CD14-positive monocyte (primary cell): ENCODE measurements around the gene ATG4D. TPM values are rescaled to one million over a fixed set of nuclear protein-coding genes. Genes with fewer than 3 reads are reported as not detected.

Source experiments
- DNase-seq, 3 donors: peaks; one replicate each; pipeline ENCODE4 v3.0.0-alpha.2; 2011 to 2022
- H2AFZ ChIP-seq: 2 replicates; pipeline ENCODE4 v1.6.0; 2012; ENCODE audit warnings: mild to moderate bottlenecking, low read depth, low read length, inconsistent platforms; ENCODE audit not compliant: insufficient read depth, poor library complexity, severe bottlenecking
- H3K27ac ChIP-seq, 2 donors: 1 replicate in 1 of 2; 2 replicates in 1 of 2; pipeline ENCODE4 v1.5.1; 2012 to 2013; ENCODE audit warnings: low read length in 2 of 2, control low read depth in 1 of 2, inconsistent platforms in 1 of 2, low read depth in 1 of 2, mild to moderate bottlenecking in 1 of 2
- H3K27me3 ChIP-seq, 2 donors: one replicate each; pipeline versions ENCODE4 v1.6.0 to v1.6.1; 2011 to 2013; ENCODE audit warnings: low read length in 2 of 2; ENCODE audit not compliant: control insufficient read depth in 2 of 2, insufficient read depth in 2 of 2
- H3K36me3 ChIP-seq, 2 donors: replicated peaks in 1 of 2; 1 replicate in 1 of 2; 2 replicates in 1 of 2; pipeline versions ENCODE4 v1.5.1 to v1.6.1; 2012 to 2013; ENCODE audit warnings: low read length in 2 of 2, control low read depth in 1 of 2, inconsistent platforms in 1 of 2, mild to moderate bottlenecking in 1 of 2; ENCODE audit not compliant: insufficient read depth in 2 of 2, control insufficient read depth in 1 of 2
- H3K4me1 ChIP-seq, 2 donors: 1 replicate in 1 of 2; 2 replicates in 1 of 2; pipeline versions ENCODE4 v1.5.1 to v1.6.1; 2012 to 2013; ENCODE audit warnings: low read length in 2 of 2, control low read depth in 1 of 2, inconsistent platforms in 1 of 2, mild to moderate bottlenecking in 1 of 2, moderate library complexity in 1 of 2; ENCODE audit not compliant: insufficient read depth in 2 of 2, control insufficient read depth in 1 of 2
- H3K4me2 ChIP-seq: replicated peaks from 2 replicates; pipeline ENCODE3; 2012; ENCODE audit warnings: low read length, moderate library complexity, mild to moderate bottlenecking; ENCODE audit not compliant: poor library complexity, severe bottlenecking; ENCODE audit errors: extremely low read depth
- H3K4me3 ChIP-seq, 3 experiments: fragments of 200-600 bp in 1 of 3; sonication (generic) in 1 of 3; replicated peaks in 1 of 3; 1 replicate in 2 of 3; 2 replicates in 1 of 3; pipeline ENCODE4 v1.5.1; 2011 to 2013; ENCODE audit warnings: low read length in 3 of 3, mild to moderate bottlenecking in 3 of 3, control low read depth in 2 of 3, low read depth in 2 of 3, inconsistent platforms in 1 of 3, moderate library complexity in 1 of 3
- H3K79me2 ChIP-seq: 2 replicates; pipeline ENCODE4 v1.6.0; 2012; ENCODE audit warnings: mild to moderate bottlenecking, control low read depth, inconsistent platforms, low read length, moderate library complexity; ENCODE audit not compliant: insufficient read depth
- H3K9ac ChIP-seq: 2 replicates; pipeline ENCODE4 v1.6.0; 2017; ENCODE audit warnings: low read length, mild to moderate bottlenecking; ENCODE audit not compliant: insufficient read depth, poor library complexity, severe bottlenecking
- H3K9me3 ChIP-seq, 2 donors: replicated peaks in 1 of 2; 1 replicate in 1 of 2; 2 replicates in 1 of 2; pipeline versions ENCODE4 v1.5.1 to v1.6.1; 2012 to 2013; ENCODE audit warnings: low read length in 2 of 2, control low read depth in 1 of 2; ENCODE audit not compliant: control insufficient read depth in 1 of 2, insufficient read depth in 1 of 2
- H4K20me1 ChIP-seq: 2 replicates; pipeline ENCODE4 v1.6.0; 2012; ENCODE audit warnings: mild to moderate bottlenecking, low read length, control low read depth, moderate library complexity; ENCODE audit not compliant: insufficient read depth
- H3K27ac Mint-ChIP-seq, 7 donors: one replicate each; pipeline ENCODE4 v1.8.0; 2020; ENCODE audit warnings: mild to moderate bottlenecking in 7 of 7, mixed read lengths in 7 of 7, moderate library complexity in 6 of 7, inconsistent platforms in 2 of 7
- H3K27me3 Mint-ChIP-seq, 3 donors: one replicate each; pipeline ENCODE4 v1.8.0; 2021 to 2022; ENCODE audit warnings: low read depth in 3 of 3, mild to moderate bottlenecking in 3 of 3, mixed read lengths in 3 of 3, moderate library complexity in 3 of 3, inconsistent platforms in 1 of 3
- H3K36me3 Mint-ChIP-seq, 2 donors: one replicate each; pipeline ENCODE4 v1.8.0; 2020; ENCODE audit warnings: mixed read lengths in 2 of 2, inconsistent platforms in 1 of 2, mild to moderate bottlenecking in 1 of 2
- H3K4me1 Mint-ChIP-seq: one replicate; pipeline ENCODE4 v1.8.0; 2020; ENCODE audit warnings: mild to moderate bottlenecking, mixed read lengths
- H3K4me3 Mint-ChIP-seq, 2 donors: one replicate each; pipeline ENCODE4 v1.8.0; 2020; ENCODE audit warnings: mild to moderate bottlenecking in 2 of 2, mixed read lengths in 2 of 2, moderate library complexity in 1 of 2
- H3K9me3 Mint-ChIP-seq, 7 donors: one replicate each; pipeline ENCODE4 v1.8.0; 2020 to 2022; ENCODE audit warnings: mixed read lengths in 7 of 7, mild to moderate bottlenecking in 6 of 7, moderate library complexity in 6 of 7, inconsistent platforms in 2 of 7
- WGBS: methylation state at CpG from one replicate; pipeline ENCODE4 v1.1.5; 2013; ENCODE audit warnings: missing lambda C conversion rate; ENCODE audit not compliant: insufficient coverage; 5-methylcytosine and 5-hydroxymethylcytosine counted together
- intact Hi-C, 2 donors: fragments of 100-400 bp; cut with micrococcal nuclease; formaldehyde crosslinking; loops; one replicate each; pipeline versions ENCODE4 v1.15.0 to v1.15.1; 2023
- polyA plus RNA-seq, 3 donors: library from polyadenylated mRNA; depleted of rRNA in 1 of 3; unstranded in 2 of 3; stranded (reverse) in 1 of 3; fragments of 300-500 nt in 2 of 3; fragments of >200 nt in 1 of 3; fragmentation: Illumina TruSeq in 2 of 3; gene quantifications; 1 replicate in 2 of 3; 2 replicates in 1 of 3; pipeline ENCODE4 v1.2.3, GENCODE V29; 2012 to 2021
- TF ChIP-seq, protein P1 (sequence below): fragments of 200-600 bp; IDR thresholded peaks from one replicate; pipeline ENCODE4 v1.8.0; 2022; ENCODE audit warnings: antibody characterized with exemption, mild to moderate bottlenecking

Gene ATG4D
- polyA plus RNA-seq, 3 donors, result 10.7 to 52.8 (median 11.9) TPM

GRCh38 chr19:10586396-10586795 is 42.7 kb downstream of the ATG4D start:
- H3K9me3 Mint-ChIP-seq, result peaks cover 0 to 4% (median 3%) of the 10 kb centered on the region in 7 donors
- Histone ChIP-seq H3K4me3 (no peak overlapping the region), H3K9me3 (no peaks in the 10 kb centered on the region), H3K36me3 (no peaks in the 10 kb centered on the region), H3K4me2 (no peak overlapping the region), H3K27me3 (peaks cover 2 to 13% of the 10 kb centered on the region in 2 donors), H4K20me1 (no peaks in the 10 kb centered on the region), H3K79me2 (no peaks in the 10 kb centered on the region), H3K9ac (no peak overlapping the region), H3K27ac (no peak overlapping the region), H3K4me1 (peaks cover 5 to 10% of the 10 kb centered on the region in 2 donors), H2AFZ (no peak overlapping the region)
- peaks cover 0 to 6% of the 10 kb centered on the region in 2 donors for H3K36me3 Mint-ChIP-seq
- intact Hi-C loops, result no loop called here
- peaks cover 12 to 27% (median 18%) of the 10 kb centered on the region in 3 donors for H3K27me3 Mint-ChIP-seq
- no peak overlapping the region for H3K4me3 Mint-ChIP-seq
- WGBS, result 96% methylated on average over 3 of the region's 6 CpGs
- H3K4me1 Mint-ChIP-seq, result peaks cover 21% of the 10 kb centered on the region
- TF ChIP-seq, protein P1, sequence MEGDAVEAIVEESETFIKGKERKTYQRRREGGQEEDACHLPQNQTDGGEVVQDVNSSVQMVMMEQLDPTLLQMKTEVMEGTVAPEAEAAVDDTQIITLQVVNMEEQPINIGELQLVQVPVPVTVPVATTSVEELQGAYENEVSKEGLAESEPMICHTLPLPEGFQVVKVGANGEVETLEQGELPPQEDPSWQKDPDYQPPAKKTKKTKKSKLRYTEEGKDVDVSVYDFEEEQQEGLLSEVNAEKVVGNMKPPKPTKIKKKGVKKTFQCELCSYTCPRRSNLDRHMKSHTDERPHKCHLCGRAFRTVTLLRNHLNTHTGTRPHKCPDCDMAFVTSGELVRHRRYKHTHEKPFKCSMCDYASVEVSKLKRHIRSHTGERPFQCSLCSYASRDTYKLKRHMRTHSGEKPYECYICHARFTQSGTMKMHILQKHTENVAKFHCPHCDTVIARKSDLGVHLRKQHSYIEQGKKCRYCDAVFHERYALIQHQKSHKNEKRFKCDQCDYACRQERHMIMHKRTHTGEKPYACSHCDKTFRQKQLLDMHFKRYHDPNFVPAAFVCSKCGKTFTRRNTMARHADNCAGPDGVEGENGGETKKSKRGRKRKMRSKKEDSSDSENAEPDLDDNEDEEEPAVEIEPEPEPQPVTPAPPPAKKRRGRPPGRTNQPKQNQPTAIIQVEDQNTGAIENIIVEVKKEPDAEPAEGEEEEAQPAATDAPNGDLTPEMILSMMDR, result no peak
- no peak for DNase-seq
- no peak overlapping the region for H3K27ac Mint-ChIP-seq

DNA sequence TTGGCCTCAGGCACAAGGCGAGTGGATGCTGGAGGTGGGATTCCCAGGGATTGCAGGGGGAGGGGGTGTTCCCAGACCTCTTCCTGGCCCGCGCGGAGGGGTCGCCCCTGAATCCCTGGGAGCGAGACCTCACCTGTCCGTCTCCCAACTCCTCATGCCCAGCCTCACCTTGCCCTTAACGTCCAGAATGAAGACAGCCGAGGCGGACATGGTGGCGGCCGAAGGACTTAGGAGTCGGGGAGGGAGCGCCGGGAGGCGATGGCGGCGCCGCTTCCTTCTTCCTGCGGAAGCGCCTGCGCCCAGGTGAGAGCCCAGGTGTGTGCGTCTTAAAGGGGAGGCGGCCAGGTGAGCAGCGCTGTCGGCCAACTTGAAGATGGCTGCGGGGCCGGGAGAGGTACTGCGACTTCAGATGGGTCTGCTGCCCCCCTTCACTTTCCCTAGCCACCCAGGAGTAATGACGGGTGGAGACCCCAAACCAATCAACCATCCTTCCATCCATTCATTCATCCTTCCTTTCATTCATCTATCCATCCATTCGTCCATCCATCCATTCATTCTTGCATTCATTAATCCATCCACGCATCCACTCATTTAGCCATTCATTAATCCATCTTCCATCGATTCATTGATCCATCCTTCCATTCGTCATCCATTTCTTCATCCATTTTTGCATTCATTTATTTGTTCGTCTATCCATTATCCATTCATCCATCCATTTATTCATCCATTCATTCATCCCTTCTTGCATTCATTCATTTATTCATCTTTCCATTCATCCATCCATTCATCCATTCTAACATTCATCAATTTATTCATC is 43.5 kb downstream of the ATG4D start, which contains the start of gene AP1M2:
AP1M2 (minus strand) TSS at position 291 of the 817 bp plus-strand sequence; CDS start at position 210, 81 bp downstream.
- Histone ChIP-seq H3K4me1 (peaks cover 13 to 19% of the 10 kb centered on the region in 2 donors), H3K9me3 (no peaks in the 10 kb centered on the region), H2AFZ (no peak within 1 kb of the TSS), H3K4me2 (no peak within 1 kb of the TSS), H3K9ac (no peak within 1 kb of the TSS), H4K20me1 (no peaks in the 10 kb centered on the region), H3K4me3 (no peak within 1 kb of the TSS), H3K36me3 (no peaks in the 10 kb centered on the region), H3K79me2 (no peaks in the 10 kb centered on the region), H3K27me3 (peaks cover 2 to 13% of the 10 kb centered on the region in 2 donors), H3K27ac (no peak within 1 kb of the TSS)
- Mint-ChIP-seq H3K27me3 (peaks cover 12 to 24% (median 19%) of the 10 kb centered on the region in 3 donors), H3K36me3 (peaks cover 0 to 6% of the 10 kb centered on the region in 2 donors), H3K27ac (no peak within 1 kb of the TSS), H3K4me3 (peak within 1 kb of the TSS in 1 of 2 donors; percentile 82), H3K9me3 (peaks cover 0 to 4% (median 3%) of the 10 kb centered on the region in 7 donors), H3K4me1 (peaks cover 27% of the 10 kb centered on the region)
- TF ChIP-seq, protein P1, result no peak
- intact Hi-C loops, result no loop called here
- no peak for DNase-seq
- WGBS, result 34% methylated on average over 28 of the region's 35 CpGs
